Non-pigmented ciliary epithelial cell (primary cell): ENCODE data around the gene ALDH5A1.
"Not testable (repeated sequence)": the region's sequence is repeated elsewhere in the genome, so short reads cannot be mapped to it uniquely, and the experiment has no call there.

ENCODE experiments used
- DNase-seq: peaks from one replicate; pipeline ENCODE4 v3.0.0-alpha.2; 2010; ENCODE audit warnings: low read depth

The ALDH5A1 gene

DNA sequence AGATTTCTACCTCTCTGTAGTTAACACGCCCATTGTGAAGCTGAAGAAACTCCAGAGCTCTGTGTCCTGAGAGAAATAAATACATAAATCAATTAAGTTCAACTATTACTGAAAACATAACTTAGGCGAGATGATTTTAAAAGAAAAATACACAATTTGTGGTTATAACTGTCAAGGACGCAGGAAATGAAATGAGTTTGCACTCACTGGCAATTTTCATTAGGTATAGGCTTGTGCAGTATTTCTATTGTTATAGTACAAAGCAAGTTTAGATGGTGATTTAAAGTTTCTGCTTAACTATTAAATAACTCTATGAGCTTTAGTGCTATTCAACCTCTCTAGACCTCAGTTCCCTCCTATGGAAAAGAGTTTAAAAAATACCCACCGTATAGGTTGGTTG lies 8.7 kb upstream of the ALDH5A1 start:
- no peak for DNase-seq

DNA sequence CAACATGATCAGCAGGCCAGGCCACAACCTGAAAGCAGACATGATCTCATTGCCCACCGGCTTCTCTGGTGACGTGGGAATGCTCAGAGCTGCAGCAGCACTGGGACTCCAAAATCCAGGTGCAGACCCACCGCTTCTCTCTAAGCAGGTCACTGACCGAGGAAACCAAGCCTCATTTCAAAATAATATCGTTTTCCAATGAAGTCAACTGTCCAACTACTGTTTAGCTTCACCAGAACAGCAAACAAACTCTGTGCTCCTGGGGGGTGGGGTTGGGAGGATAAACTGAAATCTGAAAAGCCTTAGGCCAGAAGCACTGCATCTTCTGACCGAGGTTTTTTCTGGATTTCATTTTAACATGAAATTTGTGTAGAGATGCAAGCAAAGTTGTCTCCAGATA lies 5.3 kb upstream of the ALDH5A1 start, which contains the start of gene GPLD1:
Gene GPLD1, minus strand, starts transcription at position 109 of the 400 bp plus-strand sequence. Its CDS starts 67 bp downstream, at position 42.
- DNase-seq: no peak

- DNase-seq: no peak
Observed at GRCh38 chr6:24489881-24490280, 4.9 kb upstream of the ALDH5A1 start.

GRCh38 chr6:24490948-24491347 lies 3.8 kb upstream of the ALDH5A1 start:
- DNase-seq: no peak

- no peak for DNase-seq
Observed at GRCh38 chr6:24492475-24492874, 2.3 kb upstream of the ALDH5A1 start.

- no peak for DNase-seq
Observed at GRCh38 chr6:24493945-24494820, 586 bp upstream of the ALDH5A1 start.

GRCh38 chr6:24497254-24497970 lies 2.6 kb downstream of the ALDH5A1 start:
- no peak for DNase-seq

DNA sequence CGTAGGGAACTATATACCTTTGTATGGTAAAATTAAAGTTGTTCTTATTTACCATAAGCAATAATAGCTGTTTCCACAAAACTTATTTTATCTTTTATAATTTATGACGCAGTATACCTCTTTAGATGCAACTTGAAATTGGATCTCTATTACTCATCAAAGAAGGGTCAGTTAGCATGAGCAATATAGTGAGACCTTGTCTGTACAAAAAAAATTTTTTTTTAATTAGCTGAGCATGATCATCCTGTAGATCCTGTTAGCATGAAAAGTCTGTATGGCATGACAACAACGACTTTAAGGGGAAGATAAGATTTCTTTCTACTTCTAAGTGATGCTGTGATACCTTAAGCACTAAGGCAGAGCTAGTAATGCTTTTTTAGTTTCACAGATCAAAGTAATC lies 5.9 kb downstream of the ALDH5A1 start:
- DNase-seq: no peak

- DNase-seq: no peak
Observed at GRCh38 chr6:24501374-24501773, 6.6 kb downstream of the ALDH5A1 start.

DNA sequence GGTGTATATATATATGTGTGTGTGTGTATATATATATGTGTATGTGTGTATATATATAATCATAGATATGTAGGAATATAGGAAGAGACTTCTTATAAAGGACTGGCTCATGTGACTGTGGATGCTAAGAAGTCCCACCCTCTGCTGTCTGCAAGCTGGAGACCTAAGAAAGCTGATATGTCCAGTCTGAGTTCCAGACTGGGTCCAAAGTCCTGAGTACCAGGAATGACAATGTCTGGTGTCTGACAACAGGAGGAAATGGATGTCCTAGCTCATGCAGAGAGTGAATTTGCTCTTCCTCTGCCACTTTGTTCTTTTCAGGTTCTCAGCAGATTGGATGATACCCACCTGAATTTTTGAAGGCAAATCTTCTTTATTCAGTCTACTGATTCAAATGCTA lies 7.1 kb downstream of the ALDH5A1 start:
- DNase-seq: no peak

GRCh38 chr6:24504287-24504648 lies 9.5 kb downstream of the ALDH5A1 start:
- DNase-seq: no peak

- no peak for DNase-seq
Observed at GRCh38 chr6:24504649-24505586, 10.1 kb downstream of the ALDH5A1 start.

GRCh38 chr6:24506814-24507520 lies 12.2 kb downstream of the ALDH5A1 start:
- DNase-seq: no peak

GRCh38 chr6:24511976-24512375 lies 17.2 kb downstream of the ALDH5A1 start:
- DNase-seq: not testable (repeated sequence)

DNA sequence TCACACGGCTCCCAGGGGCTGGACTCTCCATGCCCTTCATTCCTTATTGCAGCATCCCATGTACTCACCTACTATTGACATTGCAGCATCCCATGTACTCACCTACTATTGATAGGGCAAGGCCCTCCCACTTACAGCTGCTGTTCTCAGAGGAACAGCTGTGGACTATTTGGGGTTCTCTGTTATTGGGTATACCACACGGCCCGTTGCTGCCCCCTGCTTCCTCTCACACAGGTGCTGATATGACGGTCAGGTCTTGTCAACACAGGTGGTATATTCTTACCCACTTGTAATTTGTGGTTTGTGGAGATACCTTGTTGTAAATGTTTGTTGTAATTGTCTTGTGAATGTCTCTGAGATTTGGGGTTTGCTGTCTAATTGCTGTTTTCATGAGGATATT lies 18.8 kb downstream of the ALDH5A1 start:
- DNase-seq: no peak

DNA sequence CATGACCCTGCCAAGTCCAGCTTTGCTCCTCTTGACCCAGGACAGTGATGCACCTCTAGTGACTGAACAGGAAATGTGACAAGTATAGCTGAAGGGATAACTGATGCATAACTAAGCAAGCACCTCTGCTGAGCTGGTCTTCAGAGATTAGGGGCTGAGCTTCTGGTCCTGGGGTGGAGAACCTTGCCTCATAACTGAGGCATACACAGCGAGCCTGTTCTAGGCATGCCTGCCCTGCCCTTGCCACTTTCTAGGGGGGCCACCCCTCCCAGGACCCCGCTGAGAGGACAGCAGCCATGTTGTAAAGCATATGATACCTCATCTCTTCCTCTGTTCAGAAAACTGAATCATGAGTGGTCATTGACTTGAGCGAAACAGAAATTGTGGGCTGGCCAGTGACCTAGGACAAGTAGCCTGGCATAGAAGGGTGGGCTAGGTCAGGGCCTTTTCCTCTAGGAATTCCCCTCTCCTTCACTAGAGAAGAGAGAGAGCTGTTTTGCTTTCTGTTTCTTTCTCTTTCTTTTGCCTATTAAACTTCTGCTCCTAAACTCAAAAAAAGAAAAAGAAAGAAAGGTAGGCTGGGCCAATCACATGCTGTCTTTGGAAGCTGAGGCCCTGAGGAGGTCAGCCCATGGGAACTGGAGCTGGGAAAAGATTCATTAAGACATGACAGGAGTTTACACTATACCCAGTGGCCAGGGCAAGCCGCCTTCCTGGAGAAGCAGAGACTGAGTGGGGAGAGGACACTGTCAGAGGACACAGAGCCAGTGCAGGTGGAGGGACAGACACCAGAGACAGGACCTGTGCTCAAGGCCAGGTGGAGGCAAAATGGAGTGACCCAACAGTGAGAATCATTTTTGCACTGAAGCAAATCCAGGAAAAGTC lies 23.1 kb downstream of the ALDH5A1 start:
- no peak for DNase-seq

DNA sequence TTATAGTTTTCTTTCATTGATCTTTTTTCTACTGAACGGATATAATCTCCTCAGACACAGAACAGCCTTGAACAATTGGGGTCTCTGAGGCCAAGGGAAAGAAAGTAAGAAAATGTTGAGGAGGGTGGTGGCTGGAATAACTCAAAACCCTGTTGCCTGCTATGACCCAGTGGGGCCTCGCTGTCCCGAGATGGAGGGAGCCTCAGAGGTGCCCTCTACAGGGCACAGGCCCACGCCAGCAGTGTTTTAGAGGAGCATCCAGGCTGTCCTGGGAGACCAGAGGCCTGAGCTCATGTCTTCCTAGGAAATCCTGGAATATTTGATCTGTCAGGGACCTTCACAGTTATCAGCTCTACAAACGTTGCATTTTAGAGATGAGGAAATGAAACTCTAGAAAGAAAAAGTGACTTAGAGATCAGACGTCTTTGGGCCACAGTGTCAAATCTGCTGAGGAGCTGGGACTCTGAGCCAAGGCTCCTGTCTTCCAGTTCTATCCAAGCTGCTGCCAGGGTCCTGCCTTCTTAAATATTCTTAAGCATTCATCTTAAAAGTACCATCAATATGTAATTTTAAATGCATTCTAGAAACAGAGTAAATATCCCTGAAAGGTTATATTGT lies 26.3 kb downstream of the ALDH5A1 start:
- no peak for DNase-seq

GRCh38 chr6:24522228-24523176 lies 27.7 kb downstream of the ALDH5A1 start:
- DNase-seq: no peak

GRCh38 chr6:24524329-24524728 lies 29.6 kb downstream of the ALDH5A1 start:
- DNase-seq: no peak
